Heart left ventricle (tissue), 16 donors: Measurements from ENCODE around the gene LRRC31. TPM values are rescaled to one million over a fixed set of nuclear protein-coding genes. Genes with fewer than 3 reads are reported as not detected.

Experiments used
- ATAC-seq, 4 donors: fragments of 200-7000 bp; cut with Tn5 transposase; one replicate each; pipeline ENCODE4 v1.9.1; 2020 to 2022; ENCODE audit warnings: moderate library complexity in 4 of 4, mild to moderate bottlenecking in 3 of 4, moderate number of reproducible peaks in 1 of 4
- DNase-seq, 5 donors: peaks; one replicate each; pipeline ENCODE4 v3.0.0-alpha.2; 2020
- H3K27ac ChIP-seq, 12 donors: fragments of 200-600 bp; sonication (generic) in 4 of 12; one replicate each; pipeline versions ENCODE4 v1.5.0 to v1.8.0; 2016 to 2022; ENCODE audit warnings: mild to moderate bottlenecking in 2 of 12
- H3K27me3 ChIP-seq, 9 donors: fragments of 200-600 bp; sonication (generic) in 2 of 9; one replicate each; pipeline versions ENCODE4 v1.5.1 to v1.8.0; 2016 to 2022; ENCODE audit warnings: mild to moderate bottlenecking in 3 of 9
- H3K36me3 ChIP-seq, 9 donors: fragments of 200-600 bp; sonication (generic) in 2 of 9; one replicate each; pipeline versions ENCODE4 v1.5.0 to v1.8.0; 2018 to 2022; ENCODE audit warnings: mild to moderate bottlenecking in 2 of 9
- H3K4me1 ChIP-seq, 12 donors: fragments of 200-600 bp; sonication (generic) in 4 of 12; one replicate each; pipeline versions ENCODE4 v1.5.0 to v1.8.0; 2016 to 2022; ENCODE audit warnings: mild to moderate bottlenecking in 3 of 12
- H3K4me3 ChIP-seq, 12 donors: fragments of 200-600 bp; sonication (generic) in 4 of 12; one replicate each; pipeline versions ENCODE4 v1.5.0 to v1.8.0; 2017 to 2022; ENCODE audit warnings: mild to moderate bottlenecking in 9 of 12, moderate library complexity in 4 of 12
- H3K9me3 ChIP-seq, 12 donors: fragments of 200-600 bp; sonication (generic) in 4 of 12; one replicate each; pipeline versions ENCODE4 v1.5.0 to v1.8.0; 2016 to 2022; ENCODE audit warnings: mild to moderate bottlenecking in 1 of 12
- CTCF ChIP-seq, 12 donors: fragments of 200-600 bp; sonication (generic) in 4 of 12; IDR thresholded peaks; one replicate each; pipeline versions ENCODE4 v1.5.0 to v1.8.0; 2018 to 2022; ENCODE audit warnings: antibody characterized with exemption in 12 of 12, mild to moderate bottlenecking in 5 of 12
- POLR2A ChIP-seq, 2 donors: fragments of 450-650 bp; IDR thresholded peaks; one replicate each; pipeline ENCODE4 v1.6.1; 2017; ENCODE audit warnings: antibody characterized with exemption in 2 of 2, mild to moderate bottlenecking in 2 of 2, moderate library complexity in 2 of 2
- WGBS, 4 donors: extraction: QIAGEN DNeasy Blood & Tissue Kit in 2 of 4; methylation state at CpG; one replicate each; pipeline versions ENCODE4 v1.1.5 to v1.1.7; 2013 to 2018; 5-methylcytosine and 5-hydroxymethylcytosine counted together
- intact Hi-C, 10 donors: fragments of 100-400 bp; cut with DNase I; formaldehyde crosslinking; loops; one replicate each; pipeline versions ENCODE4 v1.11.1 to v1.14.2; 2022
- polyA plus RNA-seq, 2 donors: library from polyadenylated mRNA; stranded (reverse); fragments of 200-250 nt; gene quantifications; one replicate each; pipeline ENCODE4 v1.2.3, GENCODE V29; 2013
- total RNA-seq, 9 donors: library from RNA; depleted of rRNA in 2 of 9; stranded (reverse); fragments of >200 nt in 2 of 9; fragmentation: NEBNext Ultra II Directional in 3 of 9; extraction: Animal tissue kit (Norgen Biotek cat#: 25700) in 3 of 9; gene quantifications; one replicate each; pipeline versions ENCODE4 v1.1.0 to v1.2.4, GENCODE V29; 2016 to 2023
- donor health status: ischemic (EF 13 %, LVEDD 7.1; RV severe dilation, severe dysfunction).
- donor health status: healthy with polysubstance abuse.
- donor health status: DM: no; HTN: yes; CAD: no.
- donor health status: DM: no; HTN: no; CAD: no.
- donor health status: ischemic (EF 25% LVEDD 6.9; RV normal size, moderate dysfunction).
- donor health status: ischemic (EF 25% LVEDD 5.7; RV mildly dilated, moderate dysfunction).
- donor health status: healthy.
- donor health status: DM: yes; HTN: yes; CAD: no.
- donor health status: ischemic (EF 35%, LVEDD 5.7; RV mildly dilated, moderate dysfunction).
- donor health status: nonischemic (EF 11% LVEDD 7.7; RV severe dilation, severe dysfunction).
- donor health status: DM: yes; HTN: yes; CAD: no.
- donor health status: PGD.
- donor health status: ischemic (EF 29% LVEDD 5.4; RV normal size, mild dysfunction).
- donor health status: nonischemic (EF 23%, LVEDD 6.1; RV moderate dilation, normal function).

Gene LRRC31
- total and polyA plus RNA-seq, 11 donors = 0.12 TPM; not detected in 10

- intact Hi-C loops = no loop called here
- DNase-seq (no peak), ATAC-seq (no peak)
- peaks cover 0 to 21% (median 12%) of the 10 kb centered on the region in 12 donors for H3K9me3 ChIP-seq
- H3K4me3 ChIP-seq = no peak overlapping the region
- no peak for TF ChIP-seq CTCF (IDR thresholded peaks at IDR 0.05)
- TF ChIP-seq POLR2A (IDR thresholded peaks at IDR 0.05) = no peak
- H3K27me3 ChIP-seq = no peaks in the 10 kb centered on the region
- WGBS, 4 donors = 95 to 97% (median 97%) methylated on average over 1 of the region's 1 CpG
- H3K27ac ChIP-seq = no peak overlapping the region
- no peaks in the 10 kb centered on the region for H3K36me3 ChIP-seq
- no peaks in the 10 kb centered on the region for H3K4me1 ChIP-seq
These were observed 27.5 kb upstream of the LRRC31 start for GRCh38 chr3:169897284-169897683.

GRCh38 chr3:169895072-169895471 is 25.3 kb upstream of the LRRC31 start:
- Histone ChIP-seq H3K4me1 (no peaks in the 10 kb centered on the region), H3K36me3 (no peaks in the 10 kb centered on the region), H3K27me3 (no peaks in the 10 kb centered on the region), H3K4me3 (no peak overlapping the region), H3K27ac (no peak overlapping the region), H3K9me3 (no peaks in the 10 kb centered on the region)
- TF ChIP-seq POLR2A (IDR thresholded peaks at IDR 0.05) = no peak
- no peak for TF ChIP-seq CTCF (IDR thresholded peaks at IDR 0.05)
- DNase-seq (no peak), ATAC-seq (no peak)
- WGBS, 4 donors = 68 to 76% (median 74%) methylated on average over 6 of the region's 6 CpGs
- intact Hi-C loops = no loop called here

- Histone ChIP-seq H3K27me3 (no peaks in the 10 kb centered on the region), H3K27ac (no peak overlapping the region), H3K9me3 (no peaks in the 10 kb centered on the region), H3K36me3 (no peaks in the 10 kb centered on the region), H3K4me1 (no peaks in the 10 kb centered on the region), H3K4me3 (no peak overlapping the region)
- no peak for TF ChIP-seq CTCF (IDR thresholded peaks at IDR 0.05)
- TF ChIP-seq POLR2A (IDR thresholded peaks at IDR 0.05) = no peak
- no peak for DNase-seq
- WGBS, 4 donors = 56 to 65% (median 62%) methylated on average over 7 of the region's 7 CpGs
- ATAC-seq = no peak
- intact Hi-C loops = no loop called here
These were observed 24.4 kb upstream of the LRRC31 start for GRCh38 chr3:169894110-169894509.

- H3K27me3 ChIP-seq = no peaks in the 10 kb centered on the region
- WGBS, 4 donors = 71 to 83% (median 79%) methylated on average over 7 of the region's 7 CpGs
- intact Hi-C loops = no loop called here
These were observed 22.2 kb upstream of the LRRC31 start for GRCh38 chr3:169891886-169892285.

More at GRCh38 chr3:169891886-169892285, 22.2 kb upstream of the LRRC31 start:
- ATAC-seq (no peak), DNase-seq (no peak)
- Histone ChIP-seq H3K4me1 (peaks cover 0 to 5% (median 0%) of the 10 kb centered on the region in 12 donors), H3K36me3 (no peaks in the 10 kb centered on the region), H3K9me3 (no peaks in the 10 kb centered on the region), H3K27ac (no peak overlapping the region), H3K4me3 (no peak overlapping the region)
- TF ChIP-seq POLR2A (IDR thresholded peaks at IDR 0.05) (no peak), CTCF (IDR thresholded peaks at IDR 0.05) (no peak)
